Peyer's patch (tissue), 4 donors: Measurements from ENCODE around the gene ALG11. TPM values are rescaled to one million over a fixed set of nuclear protein-coding genes. Genes with fewer than 3 reads are reported as not detected.
"Not testable (repeated sequence)": the region's sequence is repeated elsewhere in the genome, so short reads cannot be mapped to it uniquely, and the experiment has no call there.

ENCODE experiments used
- DNase-seq, 3 donors: peaks; one replicate each; pipeline ENCODE4 v3.0.0-alpha.2; 2017 to 2019
- H3K27ac ChIP-seq, 4 donors: fragments of 200-600 bp; sonication (generic); one replicate each; pipeline ENCODE4 v1.5.1; 2016 to 2019
- H3K27me3 ChIP-seq, 2 donors: fragments of 200-600 bp; sonication (generic); one replicate each; pipeline ENCODE4 v1.5.1; 2019
- H3K36me3 ChIP-seq, 3 donors: fragments of 200-600 bp; sonication (generic); one replicate each; pipeline ENCODE4 v1.5.1; 2016 to 2019
- H3K4me1 ChIP-seq, 4 donors: fragments of 200-600 bp; sonication (generic); one replicate each; pipeline ENCODE4 v1.5.1; 2016 to 2019
- H3K4me3 ChIP-seq, 4 donors: fragments of 200-600 bp; sonication (generic); 1 replicate in 3 of 4; 2 replicates in 1 of 4; pipeline ENCODE4 v1.5.1; 2016 to 2019; ENCODE audit warnings: mild to moderate bottlenecking in 1 of 4
- H3K9me3 ChIP-seq, 4 donors: fragments of 200-600 bp; sonication (generic); one replicate each; pipeline ENCODE4 v1.5.1; 2016 to 2019; ENCODE audit warnings: mild to moderate bottlenecking in 1 of 4
- CTCF ChIP-seq, 6 experiments: fragments of 450-650 bp in 4 of 6; fragments of 200-600 bp in 2 of 6; sonication (generic) in 1 of 6; IDR thresholded peaks; one replicate each; pipeline ENCODE4 v1.5.1; 2017 to 2019; ENCODE audit warnings: antibody characterized with exemption in 6 of 6, mild to moderate bottlenecking in 3 of 6, moderate library complexity in 1 of 6
- POLR2A ChIP-seq, 2 donors: fragments of 450-650 bp; IDR thresholded peaks; one replicate each; pipeline ENCODE4 v1.5.1; 2017; ENCODE audit warnings: antibody characterized with exemption in 2 of 2, mild to moderate bottlenecking in 2 of 2, moderate library complexity in 2 of 2
- total RNA-seq, 4 donors: library from RNA; depleted of rRNA; stranded (reverse); fragments of >200 nt; gene quantifications; one replicate each; pipeline ENCODE4 v1.1.0, GENCODE V29; 2016

Gene ALG11
- total RNA-seq, 4 donors from 2014 or later = 18.6 to 23.1 (median 21.6) TPM

GRCh38 chr13:52025475-52026245 lies 13.5 kb downstream of the ALG11 start:
- no peaks in the 10 kb centered on the region for H3K4me1 ChIP-seq
- no peaks in the 10 kb centered on the region for H3K9me3 ChIP-seq
- peaks cover 0 to 65% (median 0%) of the 10 kb centered on the region in 3 donors for H3K36me3 ChIP-seq
- H3K27ac ChIP-seq = no peak overlapping the region
- H3K4me3 ChIP-seq = no peak overlapping the region
- TF ChIP-seq CTCF (IDR thresholded peaks at IDR 0.05) (no peak), POLR2A (IDR thresholded peaks at IDR 0.05) (no peak)
- H3K27me3 ChIP-seq = no peaks in the 10 kb centered on the region
- no peak for DNase-seq

DNA sequence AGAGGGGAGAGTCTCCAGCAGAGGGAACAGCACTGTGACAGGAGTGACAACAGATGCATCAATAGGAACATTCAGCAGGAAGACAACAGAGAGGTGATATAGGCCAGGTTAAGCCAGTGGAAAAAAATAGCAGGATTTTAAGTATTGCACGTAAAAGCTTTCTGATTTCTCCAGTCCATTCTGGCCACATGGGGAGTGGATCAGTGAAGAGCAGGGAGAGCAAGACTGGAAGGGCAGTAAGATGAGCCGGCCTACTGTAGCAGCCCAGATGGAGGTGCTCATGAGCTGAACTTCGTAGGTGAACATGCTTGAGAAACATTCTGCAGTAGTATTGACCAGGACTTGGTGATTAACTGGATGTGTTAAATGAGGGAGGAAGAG lies 14.0 kb downstream of the ALG11 start:
- H3K36me3 ChIP-seq = peaks cover 0 to 59% (median 0%) of the 10 kb centered on the region in 3 donors
- H3K27me3 ChIP-seq = no peaks in the 10 kb centered on the region
- H3K4me1 ChIP-seq = no peaks in the 10 kb centered on the region
- TF ChIP-seq CTCF (IDR thresholded peaks at IDR 0.05) (no peak), POLR2A (IDR thresholded peaks at IDR 0.05) (no peak)
- no peak overlapping the region for H3K4me3 ChIP-seq
- DNase-seq = no peak
- no peaks in the 10 kb centered on the region for H3K9me3 ChIP-seq
- no peak overlapping the region for H3K27ac ChIP-seq

DNA sequence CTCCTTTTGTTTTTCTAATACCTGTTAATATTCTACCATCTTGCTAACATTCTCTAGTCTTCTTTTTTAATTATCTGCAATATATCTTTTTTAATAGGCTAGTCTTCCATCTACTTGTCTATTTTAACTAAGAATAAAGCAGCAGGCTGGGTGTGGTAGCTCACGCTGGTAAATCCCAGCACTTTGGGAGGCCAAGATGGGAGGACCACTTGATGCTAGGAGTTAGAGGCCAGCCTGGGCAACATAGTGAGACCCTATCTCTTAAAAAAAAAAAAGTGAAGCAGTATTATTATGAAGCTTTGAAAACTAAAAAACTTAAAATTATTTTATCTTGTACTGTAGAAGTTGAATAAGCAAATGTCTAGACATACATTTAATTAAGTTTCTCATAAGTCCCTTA lies 15.6 kb downstream of the ALG11 start:
- Histone ChIP-seq H3K27ac (no peak overlapping the region), H3K27me3 (no peaks in the 10 kb centered on the region), H3K36me3 (peaks cover 0 to 45% (median 0%) of the 10 kb centered on the region in 3 donors), H3K4me1 (no peaks in the 10 kb centered on the region), H3K9me3 (no peaks in the 10 kb centered on the region), H3K4me3 (no peak overlapping the region)
- TF ChIP-seq POLR2A (IDR thresholded peaks at IDR 0.05) (no peak), CTCF (IDR thresholded peaks at IDR 0.05) (no peak)
- no peak for DNase-seq

DNA sequence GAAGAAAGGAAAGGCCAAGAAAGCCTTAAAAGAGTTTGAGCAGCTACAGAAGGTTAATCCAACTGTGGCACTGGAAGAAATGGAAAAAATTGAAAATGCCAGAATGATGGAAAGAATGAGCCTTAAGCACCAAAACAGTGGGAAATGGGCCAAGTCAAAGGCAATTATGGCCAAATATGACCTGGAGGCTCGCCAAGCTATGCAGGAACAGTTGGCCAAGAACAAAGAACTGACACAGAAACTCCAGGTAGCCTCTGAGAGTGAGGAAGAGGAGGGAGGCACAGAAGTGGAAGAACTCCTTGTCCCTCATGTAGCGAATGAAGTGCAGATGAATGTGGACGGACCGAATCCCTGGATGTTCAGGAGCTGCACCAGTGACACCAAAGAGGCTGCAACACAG lies 17.4 kb downstream of the ALG11 start:
- H3K27ac ChIP-seq = no peak overlapping the region
- TF ChIP-seq CTCF (IDR thresholded peaks at IDR 0.05) (no peak), POLR2A (IDR thresholded peaks at IDR 0.05) (no peak)
- no peaks in the 10 kb centered on the region for H3K9me3 ChIP-seq
- peaks cover 0 to 29% (median 0%) of the 10 kb centered on the region in 3 donors for H3K36me3 ChIP-seq
- no peaks in the 10 kb centered on the region for H3K27me3 ChIP-seq
- H3K4me1 ChIP-seq = no peaks in the 10 kb centered on the region
- DNase-seq = no peak
- H3K4me3 ChIP-seq = no peak overlapping the region

DNA sequence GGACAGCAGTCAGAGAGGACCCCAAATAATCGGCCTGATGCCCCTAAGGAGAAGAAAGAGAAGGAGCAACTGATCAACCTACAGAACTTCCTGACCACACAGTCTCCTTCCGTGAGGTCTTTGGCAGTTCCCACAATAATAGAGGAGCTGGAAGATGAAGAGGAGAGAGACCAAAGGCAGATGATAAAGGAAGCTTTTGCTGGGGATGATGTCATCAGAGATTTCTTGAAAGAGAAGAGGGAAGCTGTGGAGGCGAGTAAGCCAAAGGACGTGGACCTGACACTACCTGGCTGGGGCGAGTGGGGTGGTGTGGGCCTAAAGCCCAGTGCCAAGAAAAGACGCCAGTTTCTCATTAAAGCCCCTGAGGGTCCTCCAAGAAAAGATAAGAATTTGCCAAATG lies 18.2 kb downstream of the ALG11 start:
- not testable (repeated sequence) for H3K4me3 ChIP-seq, H3K27ac ChIP-seq, H3K9me3 ChIP-seq, H3K27me3 ChIP-seq, H3K4me1 ChIP-seq, DNase-seq
- H3K36me3 ChIP-seq = peaks cover 0 to 22% (median 0%) of the 10 kb centered on the region in 3 donors

DNA sequence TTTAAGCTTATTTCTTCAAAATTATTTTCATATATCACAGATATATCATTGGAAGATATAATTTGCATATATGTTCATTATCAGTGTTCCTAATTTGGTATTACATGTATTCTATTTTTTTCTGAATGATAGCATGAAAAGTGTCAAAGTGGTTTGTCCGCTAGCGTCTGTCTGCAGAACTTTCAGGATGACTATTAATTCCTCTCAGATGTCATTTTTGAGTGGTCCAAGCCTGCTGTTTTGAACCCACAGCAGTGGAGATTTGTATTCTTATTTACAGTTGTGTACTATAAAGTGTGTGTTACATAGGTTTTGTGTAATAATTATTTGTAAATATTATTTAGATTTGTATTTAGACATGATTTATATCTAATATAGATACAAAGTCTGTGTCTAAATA lies 20.8 kb downstream of the ALG11 start:
- Histone ChIP-seq H3K9me3 (no peaks in the 10 kb centered on the region), H3K4me1 (no peaks in the 10 kb centered on the region), H3K27me3 (no peaks in the 10 kb centered on the region), H3K4me3 (no peak overlapping the region), H3K36me3 (peaks cover 0 to 8% (median 0%) of the 10 kb centered on the region in 3 donors), H3K27ac (no peak overlapping the region)
- TF ChIP-seq CTCF (IDR thresholded peaks at IDR 0.05) (no peak), POLR2A (IDR thresholded peaks at IDR 0.05) (no peak)
- no peak for DNase-seq
